H9 (cell line): Measurements from ENCODE around the gene BAG3. TPM values are rescaled to one million over a fixed set of nuclear protein-coding genes. Genes with fewer than 3 reads are reported as not detected.

Experiments used
- DNase-seq: peaks from one replicate; pipeline ENCODE4 v3.0.0-alpha.2; 2017
- H2AFZ ChIP-seq: one replicate; pipeline ENCODE4 v1.6.1; 2013; ENCODE audit warnings: mild to moderate bottlenecking, low read length, control low read depth, moderate library complexity
- H2AK5ac ChIP-seq: 2 replicates; pipeline ENCODE4 v1.6.1; 2013; ENCODE audit warnings: low read length, control low read depth, mixed read lengths; ENCODE audit not compliant: insufficient read length
- H2BK120ac ChIP-seq: one replicate; pipeline ENCODE4 v1.6.1; 2013; ENCODE audit warnings: low read depth, mild to moderate bottlenecking, low read length, control low read depth, inconsistent platforms; ENCODE audit not compliant: poor library complexity, severe bottlenecking
- H2BK12ac ChIP-seq: 2 replicates; pipeline ENCODE4 v1.6.1; 2013; ENCODE audit warnings: low read length, control low read depth, mixed read lengths, low read depth; ENCODE audit not compliant: insufficient read length
- H2BK15ac ChIP-seq: 2 replicates; pipeline ENCODE4 v1.6.1; 2013; ENCODE audit warnings: low read depth, low read length, control low read depth
- H2BK20ac ChIP-seq: one replicate; pipeline ENCODE4 v1.6.1; 2013; ENCODE audit warnings: low read depth, mild to moderate bottlenecking, low read length, control low read depth, inconsistent platforms; ENCODE audit not compliant: poor library complexity, severe bottlenecking
- H2BK5ac ChIP-seq: 2 replicates; pipeline ENCODE4 v1.6.1; 2013; ENCODE audit warnings: low read length, control low read depth, mixed read lengths; ENCODE audit not compliant: insufficient read length
- H3K14ac ChIP-seq: 2 replicates; pipeline ENCODE4 v1.6.1; 2013; ENCODE audit warnings: low read length, control low read depth; ENCODE audit not compliant: insufficient read depth
- H3K18ac ChIP-seq: 2 replicates; pipeline ENCODE4 v1.6.1; 2013; ENCODE audit warnings: low read depth, mild to moderate bottlenecking, mixed read lengths, low read length, control low read depth; ENCODE audit not compliant: insufficient read length
- H3K23ac ChIP-seq: 2 replicates; pipeline ENCODE4 v1.6.1; 2013; ENCODE audit warnings: low read length, control low read depth, mixed read lengths, low read depth; ENCODE audit not compliant: insufficient read length
- H3K23me2 ChIP-seq: 2 replicates; pipeline ENCODE4 v1.6.1; 2013; ENCODE audit warnings: low read depth, mild to moderate bottlenecking, mixed read lengths, low read length, control low read depth; ENCODE audit not compliant: insufficient read length, poor library complexity, severe bottlenecking
- H3K27ac ChIP-seq: 2 replicates; pipeline ENCODE4 v1.5.1; 2013; ENCODE audit warnings: low read length, control low read depth, mixed read lengths, low read depth; ENCODE audit not compliant: insufficient read length
- H3K27me3 ChIP-seq: 2 replicates; pipeline ENCODE4 v1.6.1; 2013; ENCODE audit warnings: low read length, control low read depth, inconsistent platforms; ENCODE audit not compliant: insufficient read depth
- H3K4ac ChIP-seq: 2 replicates; pipeline ENCODE4 v1.6.1; 2013; ENCODE audit warnings: low read depth, mild to moderate bottlenecking, control low read depth, inconsistent platforms, low read length, moderate library complexity
- H3K4me1 ChIP-seq: 2 replicates; pipeline ENCODE4 v1.6.1; 2013; ENCODE audit warnings: low read length, control low read depth, inconsistent platforms; ENCODE audit not compliant: insufficient read depth
- H3K4me2 ChIP-seq: 2 replicates; pipeline ENCODE4 v1.6.1; 2013; ENCODE audit warnings: low read length, control low read depth, mixed read lengths; ENCODE audit not compliant: insufficient read length, insufficient read depth
- H3K56ac ChIP-seq: 2 replicates; pipeline ENCODE4 v1.6.1; 2013; ENCODE audit warnings: low read depth, mild to moderate bottlenecking, mixed read lengths, low read length, control low read depth; ENCODE audit not compliant: insufficient read length
- H3K79me1 ChIP-seq: 2 replicates; pipeline ENCODE4 v1.6.1; 2013; ENCODE audit warnings: low read depth, mild to moderate bottlenecking, moderate library complexity, low read length, control low read depth, inconsistent platforms; ENCODE audit not compliant: insufficient read depth, poor library complexity, severe bottlenecking
- H3K79me2 ChIP-seq: 2 replicates; pipeline ENCODE4 v1.6.1; 2013; ENCODE audit warnings: low read length, control low read depth, inconsistent platforms; ENCODE audit not compliant: insufficient read depth
- H3K9ac ChIP-seq: 2 replicates; pipeline ENCODE4 v1.6.1; 2013; ENCODE audit warnings: low read length, control low read depth, mixed read lengths; ENCODE audit not compliant: insufficient read length; ENCODE audit errors: extremely low read depth
- H3K9me3 ChIP-seq: one replicate; pipeline ENCODE4 v1.6.1; 2013; ENCODE audit warnings: low read depth, low read length, inconsistent platforms; ENCODE audit not compliant: control insufficient read depth
- H3T11ph ChIP-seq: one replicate; pipeline ENCODE4 v1.6.1; 2013; ENCODE audit warnings: mild to moderate bottlenecking, low read length, control low read depth, inconsistent platforms
- H4K20me1 ChIP-seq: one replicate; pipeline ENCODE4 v1.6.1; 2013; ENCODE audit not compliant: control insufficient read depth, insufficient read length, insufficient read depth
- H4K5ac ChIP-seq: 2 replicates; pipeline ENCODE4 v1.6.1; 2013; ENCODE audit warnings: low read depth, mild to moderate bottlenecking, mixed read lengths, low read length, control low read depth; ENCODE audit not compliant: insufficient read length
- H4K8ac ChIP-seq: replicated peaks from 2 replicates; pipeline ENCODE4 v1.6.1; 2013; ENCODE audit warnings: low read length, control low read depth, mixed read lengths, low read depth; ENCODE audit not compliant: insufficient read length
- H4K91ac ChIP-seq: 2 replicates; pipeline ENCODE4 v1.6.1; 2013; ENCODE audit warnings: low read depth, mild to moderate bottlenecking, moderate library complexity, mixed read lengths, low read length, control low read depth; ENCODE audit not compliant: insufficient read length
- H3K27ac Mint-ChIP-seq, 3 experiments: 2 replicates in 2 of 3; 3 replicates in 1 of 3; pipeline ENCODE4 v1.8.0; 2020 to 2021; ENCODE audit warnings: mixed read lengths in 3 of 3, mild to moderate bottlenecking in 1 of 3, moderate library complexity in 1 of 3
- H3K27me3 Mint-ChIP-seq: 2 replicates; pipeline ENCODE4 v1.8.0; 2021; ENCODE audit warnings: low read depth, mild to moderate bottlenecking, moderate library complexity, mixed read lengths
- H3K36me3 Mint-ChIP-seq, 3 experiments: 2 replicates in 2 of 3; 3 replicates in 1 of 3; pipeline ENCODE4 v1.8.0; 2020 to 2021; ENCODE audit warnings: low read depth in 3 of 3, mixed read lengths in 3 of 3; ENCODE audit not compliant: insufficient read depth in 1 of 3
- H3K4me1 Mint-ChIP-seq, 2 experiments: 2 replicates each; pipeline ENCODE4 v1.8.0; 2020; ENCODE audit warnings: mixed read lengths in 2 of 2
- H3K4me3 Mint-ChIP-seq, 2 experiments: 2 replicates in 1 of 2; 3 replicates in 1 of 2; pipeline ENCODE4 v1.8.0; 2020 to 2021; ENCODE audit warnings: mild to moderate bottlenecking in 2 of 2, mixed read lengths in 2 of 2, moderate library complexity in 1 of 2
- H3K9me3 Mint-ChIP-seq, 2 experiments: 2 replicates in 1 of 2; 3 replicates in 1 of 2; pipeline ENCODE4 v1.8.0; 2020; ENCODE audit warnings: mild to moderate bottlenecking in 2 of 2, mixed read lengths in 2 of 2, moderate library complexity in 1 of 2
- CTCF ChIP-seq: fragments of 200-600 bp; sonication (generic); conservative IDR thresholded peaks from 3 replicates; pipeline ENCODE4 v1.8.0; 2021; ENCODE audit warnings: antibody characterized with exemption, mild to moderate bottlenecking
- WGBS: extraction: QIAGEN DNeasy Blood & Tissue Kit; methylation state at CpG from one replicate; pipeline ENCODE4 v1.1.7; 2013; ENCODE audit warnings: missing lambda C conversion rate, low lambda C conversion rate, mixed read lengths; ENCODE audit not compliant: insufficient read length; ENCODE audit errors: extremely low coverage; 5-methylcytosine and 5-hydroxymethylcytosine counted together
- total RNA-seq: library from RNA; stranded (reverse); gene quantifications from 2 replicates; pipeline ENCODE4 v1.2.1, GENCODE V29; 2021

Gene BAG3
- total RNA-seq, 1 experiment from 2014 or later = 11.4 TPM

DNA sequence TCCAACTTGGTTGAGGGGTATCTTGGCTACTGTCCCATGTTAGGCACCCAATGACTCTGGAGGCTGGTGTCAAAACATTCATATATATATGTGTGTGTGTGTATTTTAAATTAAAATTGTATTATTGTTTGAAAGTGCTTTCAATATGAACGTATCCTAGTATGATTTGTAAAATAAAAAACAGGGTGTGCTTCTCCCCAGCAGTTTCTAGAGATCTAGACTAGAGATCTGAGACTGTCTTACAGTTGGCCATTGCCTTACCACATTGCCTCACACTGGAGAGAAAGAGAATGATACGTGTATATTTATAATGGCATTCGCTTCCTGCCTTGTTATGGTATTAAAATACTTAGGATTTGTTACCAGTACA lies 1.2 kb downstream of the BAG3 start:
- no peak overlapping the region for H2BK12ac ChIP-seq
- H3K56ac ChIP-seq = no peak overlapping the region
- no peak overlapping the region for H2BK15ac ChIP-seq
- H2AK5ac ChIP-seq = no peak overlapping the region
- WGBS = no CpG with 5 or more reads among the region's 3 CpGs
- H3K9ac ChIP-seq = peak overlapping the region; percentile 51
- H2BK20ac ChIP-seq = no peak overlapping the region
- peak; percentile 32; the same call in 1 of the 3 replicates for TF ChIP-seq CTCF
- no peaks in the 10 kb centered on the region for H4K20me1 ChIP-seq
- H3K79me1 ChIP-seq = no peaks in the 10 kb centered on the region
- no peak overlapping the region for H3K23ac ChIP-seq
- Mint-ChIP-seq H3K4me1 (peaks cover 30 to 36% of the 10 kb centered on the region in 2 experiments), H3K27me3 (no peaks in the 10 kb centered on the region; the same call in none of the 2 replicates), H3K9me3 (no peaks in the 10 kb centered on the region), H3K27ac (no peak overlapping the region), H3K4me3 (peak overlapping the region; percentile 71 to 88), H3K36me3 (peaks cover 0 to 11% (median 2%) of the 10 kb centered on the region in 3 experiments; a peak in 4 of 7 replicates)
- peaks cover 4% of the 10 kb centered on the region; the same call in 1 of the 2 replicates for H3K4me1 ChIP-seq
- DNase-seq = no peak
- H4K8ac ChIP-seq = no peak overlapping the region
- no peak overlapping the region for H3K4ac ChIP-seq
- H3K4me2 ChIP-seq = peak overlapping the region; percentile 60
- no peaks in the 10 kb centered on the region for H3K27me3 ChIP-seq
- no peak overlapping the region for H4K5ac ChIP-seq
- no peak overlapping the region for H4K91ac ChIP-seq
- H3K14ac ChIP-seq = no peak overlapping the region
- H3K27ac ChIP-seq = no peak overlapping the region
- no peak overlapping the region for H2BK120ac ChIP-seq
- H2BK5ac ChIP-seq = no peak overlapping the region
- H3K23me2 ChIP-seq = no peaks in the 10 kb centered on the region
- H3K9me3 ChIP-seq = no peaks in the 10 kb centered on the region
- no peaks in the 10 kb centered on the region; the same call in 1 of the 2 replicates for H3K79me2 ChIP-seq
- no peak overlapping the region for H2AFZ ChIP-seq
- H3T11ph ChIP-seq = no peak overlapping the region
- H3K18ac ChIP-seq = no peak overlapping the region
